Sigmoid colon (tissue), 4 donors: ENCODE results near the gene MYPOP.

Experiments
- CTCF ChIP-seq, 4 experiments: fragments of 450-650 bp in 3 of 4; fragments of 200-600 bp in 1 of 4; IDR thresholded peaks; one replicate each; pipeline ENCODE4 v1.5.1; 2016 to 2019; ENCODE audit warnings: antibody characterized with exemption in 4 of 4, mild to moderate bottlenecking in 3 of 4, moderate library complexity in 2 of 4
- EP300 ChIP-seq, 4 donors: sonication (generic); formaldehyde crosslinking; IDR thresholded peaks; one replicate each; pipeline ENCODE4 v1.6.1; 2017; ENCODE audit warnings: antibody characterized with exemption in 4 of 4
- POLR2A ChIP-seq, 2 donors: fragments of 450-650 bp; IDR thresholded peaks; one replicate each; pipeline ENCODE4 v1.6.1; 2016; ENCODE audit warnings: antibody characterized with exemption in 2 of 2, mild to moderate bottlenecking in 2 of 2, moderate library complexity in 2 of 2
- POLR2AphosphoS5 ChIP-seq, 4 donors: sonication (generic); formaldehyde crosslinking; IDR thresholded peaks; one replicate each; pipeline ENCODE4 v1.6.1; 2017; ENCODE audit warnings: antibody characterized with exemption in 4 of 4

GRCh38 chr19:45842198-45842597 lies 60.2 kb downstream of the MYPOP start:
- TF ChIP-seq CTCF (IDR thresholded peaks at IDR 0.05) (no peak), EP300 (IDR thresholded peaks at IDR 0.05) (no peak), POLR2AphosphoS5 (IDR thresholded peaks at IDR 0.05) (no peak), POLR2A (IDR thresholded peaks at IDR 0.05) (no peak)
